Amygdala (tissue), 56 donors: Measurements from ENCODE around the gene TTC23.
A peak's percentile ranks its signal among the peaks of the same experiment; 100 is the strongest.

ENCODE experiments used
- DNase-seq, 56 donors: peaks; one replicate each; lab custom pipeline; 2025; lab: John Stamatoyannopoulos, UW

Gene TTC23

GRCh38 chr15:99140590-99140989 is 108.8 kb downstream of the TTC23 start:
- DNase-seq: no peak

- DNase-seq: no peak
These were observed 110.1 kb downstream of the TTC23 start for GRCh38 chr15:99139276-99139675.

- no peak for DNase-seq
These were observed 110.8 kb downstream of the TTC23 start for GRCh38 chr15:99138491-99138982.

GRCh38 chr15:99137877-99138276 is 111.5 kb downstream of the TTC23 start:
- DNase-seq: no peak

- DNase-seq: no peak
These were observed 112.3 kb downstream of the TTC23 start for GRCh38 chr15:99137111-99137546.

- DNase-seq: no peak
These were observed 114.2 kb downstream of the TTC23 start for GRCh38 chr15:99135194-99135593.

- DNase-seq: no peak
These were observed 115.0 kb downstream of the TTC23 start for GRCh38 chr15:99134317-99134821.

GRCh38 chr15:99132634-99133287 is 116.6 kb downstream of the TTC23 start:
- no peak for DNase-seq

GRCh38 chr15:99132122-99132521 is 117.3 kb downstream of the TTC23 start:
- DNase-seq: no peak

GRCh38 chr15:99131441-99132023 is 117.8 kb downstream of the TTC23 start:
- DNase-seq: no peak

GRCh38 chr15:99130765-99131440 is 118.5 kb downstream of the TTC23 start:
- no peak for DNase-seq

GRCh38 chr15:99130314-99130713 is 119.1 kb downstream of the TTC23 start:
- DNase-seq: no peak

GRCh38 chr15:99129644-99130043 is 119.7 kb downstream of the TTC23 start:
- DNase-seq: no peak

- DNase-seq: no peak
These were observed 121.0 kb downstream of the TTC23 start for GRCh38 chr15:99128411-99128810.

GRCh38 chr15:99127773-99128172 is 121.6 kb downstream of the TTC23 start:
- DNase-seq: no peak

- no peak for DNase-seq
These were observed 122.5 kb downstream of the TTC23 start for GRCh38 chr15:99126930-99127329.

- DNase-seq: no peak
These were observed 123.2 kb downstream of the TTC23 start for GRCh38 chr15:99126131-99126588.

- DNase-seq: no peak
These were observed 124.1 kb downstream of the TTC23 start for GRCh38 chr15:99125061-99125891.

GRCh38 chr15:99124641-99125040 is 124.7 kb downstream of the TTC23 start:
- DNase-seq: no peak

- peak; percentile 35 to 96 (median 77) for DNase-seq
These were observed 125.5 kb downstream of the TTC23 start for GRCh38 chr15:99123713-99124451.
